Stomach (tissue), 4 donors: ENCODE measurements around the gene FGF12.

Experiments used
- CTCF ChIP-seq, 7 experiments: fragments of 450-650 bp in 4 of 7; fragments of 200-600 bp in 3 of 7; sonication (generic) in 3 of 7; IDR thresholded peaks; one replicate each; pipeline ENCODE4 v1.5.1; 2016 to 2019; ENCODE audit warnings: antibody characterized with exemption in 7 of 7, control low read depth in 2 of 7, mild to moderate bottlenecking in 1 of 7
- EP300 ChIP-seq: sonication (generic); formaldehyde crosslinking; IDR thresholded peaks from one replicate; pipeline ENCODE4 v1.6.1; 2017; ENCODE audit warnings: antibody characterized with exemption
- POLR2A ChIP-seq, 4 donors: fragments of 450-650 bp; IDR thresholded peaks; one replicate each; pipeline ENCODE4 v1.6.1; 2016; ENCODE audit warnings: antibody characterized with exemption in 4 of 4, control low read depth in 2 of 4, mild to moderate bottlenecking in 1 of 4, moderate library complexity in 1 of 4
- POLR2AphosphoS5 ChIP-seq, 3 donors: sonication (generic); formaldehyde crosslinking; IDR thresholded peaks; one replicate each; pipeline ENCODE4 v1.6.1; 2016; ENCODE audit warnings: antibody characterized with exemption in 3 of 3

GRCh38 chr3:192449036-192449435 lies 278.3 kb downstream of the FGF12 start:
- TF ChIP-seq EP300 (no peak), POLR2AphosphoS5 (IDR thresholded peaks at IDR 0.05) (no peak), CTCF (IDR thresholded peaks at IDR 0.05) (no peak), POLR2A (IDR thresholded peaks at IDR 0.05) (no peak)
